HL-60 (cell line): ENCODE results near the gene IGSF9B.

Experiments
- DNase-seq, 2 experiments: peaks; one replicate each; pipeline ENCODE4 v3.0.0-alpha.2; 2010 to 2020; ENCODE audit warnings: low read depth in 1 of 2, low spot score in 1 of 2
- H3K27ac ChIP-seq: fragments of 250-450 bp; sonication (Bioruptor Pico); replicated peaks from 2 replicates; pipeline ENCODE4 v1.5.1; 2020; ENCODE audit warnings: mild to moderate bottlenecking, moderate library complexity
- H3K27me3 ChIP-seq: fragments of 250-450 bp; sonication (Bioruptor Pico); 2 replicates; pipeline ENCODE4 v1.5.1; 2021; ENCODE audit warnings: mild to moderate bottlenecking, moderate library complexity; ENCODE audit not compliant: insufficient read depth, poor library complexity, severe bottlenecking
- H3K4me3 ChIP-seq: replicated peaks from 2 replicates; pipeline ENCODE4 v1.5.1; 2011; ENCODE audit warnings: mild to moderate bottlenecking, control low read depth, low read length; ENCODE audit not compliant: insufficient read depth
- CTCF ChIP-seq: IDR thresholded peaks from one replicate; pipeline ENCODE4 v1.5.1; 2011; ENCODE audit warnings: low read length, control low read depth, inconsistent platforms; ENCODE audit not compliant: insufficient read depth
- GABPA ChIP-seq: IDR thresholded peaks from 2 replicates; pipeline ENCODE4 v1.6.1; 2012; ENCODE audit warnings: low read depth
- POLR2AphosphoS5 ChIP-seq: IDR thresholded peaks from 2 replicates; pipeline ENCODE4 v1.6.1; 2012; ENCODE audit warnings: low read depth
- REST ChIP-seq: IDR thresholded peaks from 2 replicates; pipeline ENCODE4 v1.6.1; 2012; ENCODE audit warnings: low read depth; ENCODE audit not compliant: insufficient replicate concordance
- SPI1 ChIP-seq: IDR thresholded peaks from 2 replicates; pipeline ENCODE4 v1.6.1; 2012; ENCODE audit warnings: low read depth, mild to moderate bottlenecking, borderline replicate concordance

The IGSF9B gene

GRCh38 chr11:133865466-133865865 is 91.3 kb downstream of the IGSF9B start:
- H3K27ac ChIP-seq: no peak overlapping the region

GRCh38 chr11:133864756-133865155 is 92.0 kb downstream of the IGSF9B start:
- Histone ChIP-seq H3K4me3 (no peak overlapping the region), H3K27me3 (no peaks in the 10 kb centered on the region), H3K27ac (no peak overlapping the region)
- no peak for TF ChIP-seq SPI1
- no peak for TF ChIP-seq CTCF
- TF ChIP-seq POLR2AphosphoS5: no peak
- TF ChIP-seq REST: no peak
- no peak for TF ChIP-seq GABPA
- no peak for DNase-seq

More at GRCh38 chr11:133865466-133865865, 91.3 kb downstream of the IGSF9B start:
- TF ChIP-seq POLR2AphosphoS5 (no peak), GABPA (no peak), SPI1 (no peak), CTCF (no peak), REST (no peak)
- Histone ChIP-seq H3K27me3 (no peaks in the 10 kb centered on the region), H3K4me3 (no peak overlapping the region)
- DNase-seq: no peak

- no peak for DNase-seq
- peaks cover 6% of the 10 kb centered on the region for H3K27me3 ChIP-seq
- TF ChIP-seq GABPA (no peak), SPI1 (no peak), POLR2AphosphoS5 (no peak), REST (no peak), CTCF (no peak)
- no peak overlapping the region for H3K4me3 ChIP-seq
- H3K27ac ChIP-seq: no peak overlapping the region
These were observed 96.6 kb downstream of the IGSF9B start for GRCh38 chr11:133860151-133860550.
